Measurements from ENCODE around the gene PITX2. TPM values are rescaled to one million over a fixed set of nuclear protein-coding genes. Genes with fewer than 3 reads are reported as not detected.

Gene PITX2
- total RNA-seq, 1 donor from 2014 or later, result 1.6 TPM

- no peak overlapping the region for H3K4me3 Mint-ChIP-seq
- no peaks in the 10 kb centered on the region for H3K9me3 Mint-ChIP-seq
- no peaks in the 10 kb centered on the region for H3K9me3 ChIP-seq (ENCODE audit: low read depth)
- H4K20me1 ChIP-seq (ENCODE audit: low read depth), result peaks cover 24% of the 10 kb centered on the region
- peak overlapping the region; percentile 86 for H3K4me2 ChIP-seq
- no peak overlapping the region for H3K9ac ChIP-seq
- peak overlapping the region; percentile 43 for H3K4me3 ChIP-seq
- no peak overlapping the region for H3K27ac Mint-ChIP-seq
- H3K4me1 Mint-ChIP-seq, result peaks cover 37% of the 10 kb centered on the region
- no peaks in the 10 kb centered on the region for H3K79me2 ChIP-seq (ENCODE audit: low read depth)
- no peaks in the 10 kb centered on the region for H3K36me3 Mint-ChIP-seq
- H3K27me3 ChIP-seq, result peaks cover 92% of the 10 kb centered on the region
- no peak overlapping the region for H2AFZ ChIP-seq (replicated peaks)
- H3K36me3 ChIP-seq, result no peaks in the 10 kb centered on the region
- no peak for TF ChIP-seq EZH2 (IDR thresholded peaks at IDR 0.05)
- no peak for TF ChIP-seq EZH2phosphoT487 (IDR thresholded peaks at IDR 0.05)
- no peak for TF ChIP-seq CTCF (IDR thresholded peaks at IDR 0.05)
- peaks cover 52% of the 10 kb centered on the region for H3F3A ChIP-seq (ENCODE audit: low read depth)
- no peak overlapping the region for H3K27ac ChIP-seq
- peaks cover 93% of the 10 kb centered on the region for H3K27me3 Mint-ChIP-seq (ENCODE audit: insufficient read depth, low read depth)
- H3K4me1 ChIP-seq, result peaks cover 51% of the 10 kb centered on the region
- peak; percentile 69 for DNase-seq (ENCODE audit: low spot score)
Measured at GRCh38 chr4:110614173-110614963, 8.5 kb downstream of the PITX2 start.

- no peak for TF ChIP-seq EZH2phosphoT487 (IDR thresholded peaks at IDR 0.05)
Measured at GRCh38 chr4:110613745-110614144, 9.1 kb downstream of the PITX2 start.

GRCh38 chr4:110612631-110613269 lies 10.1 kb downstream of the PITX2 start:
- no peak for TF ChIP-seq EZH2phosphoT487 (IDR thresholded peaks at IDR 0.05)
- TF ChIP-seq EZH2 (IDR thresholded peaks at IDR 0.05), result no peak
- TF ChIP-seq CTCF (IDR thresholded peaks at IDR 0.05), result no peak
- peaks cover 42% of the 10 kb centered on the region for H3K4me1 Mint-ChIP-seq
- Histone ChIP-seq H3K4me1 (peaks cover 51% of the 10 kb centered on the region), H3K27me3 (peaks cover 75% of the 10 kb centered on the region), H3K4me3 (no peak overlapping the region), H3K27ac (no peak overlapping the region), H4K20me1 (ENCODE audit: low read depth) (peaks cover 9% of the 10 kb centered on the region), H3K9ac (no peak overlapping the region), H3K79me2 (ENCODE audit: low read depth) (no peaks in the 10 kb centered on the region), H2AFZ (replicated peaks) (no peak overlapping the region), H3K4me2 (no peak overlapping the region), H3K36me3 (no peaks in the 10 kb centered on the region), H3K9me3 (ENCODE audit: low read depth) (no peaks in the 10 kb centered on the region), H3F3A (ENCODE audit: low read depth) (peaks cover 50% of the 10 kb centered on the region)
- peaks cover 88% of the 10 kb centered on the region for H3K27me3 Mint-ChIP-seq (ENCODE audit: insufficient read depth, low read depth)
- no peak overlapping the region for H3K27ac Mint-ChIP-seq
- H3K36me3 Mint-ChIP-seq, result no peaks in the 10 kb centered on the region
- no peaks in the 10 kb centered on the region for H3K9me3 Mint-ChIP-seq
- H3K4me3 Mint-ChIP-seq, result no peak overlapping the region
- DNase-seq (ENCODE audit: low spot score), result no peak

More at GRCh38 chr4:110613745-110614144, 9.1 kb downstream of the PITX2 start:
- Histone ChIP-seq H3K4me1 (peaks cover 51% of the 10 kb centered on the region), H3K36me3 (no peaks in the 10 kb centered on the region), H3K27me3 (peaks cover 85% of the 10 kb centered on the region), H3F3A (ENCODE audit: low read depth) (peaks cover 54% of the 10 kb centered on the region), H3K4me2 (peak overlapping the region; percentile 86), H2AFZ (replicated peaks) (no peak overlapping the region), H3K79me2 (ENCODE audit: low read depth) (no peaks in the 10 kb centered on the region), H3K9me3 (ENCODE audit: low read depth) (no peaks in the 10 kb centered on the region), H3K4me3 (peak overlapping the region; percentile 43), H3K9ac (no peak overlapping the region), H3K27ac (no peak overlapping the region), H4K20me1 (ENCODE audit: low read depth) (peaks cover 18% of the 10 kb centered on the region)
- Mint-ChIP-seq H3K4me3 (no peak overlapping the region), H3K27ac (no peak overlapping the region), H3K36me3 (no peaks in the 10 kb centered on the region), H3K27me3 (ENCODE audit: insufficient read depth, low read depth) (peaks cover 91% of the 10 kb centered on the region), H3K4me1 (peaks cover 40% of the 10 kb centered on the region), H3K9me3 (no peaks in the 10 kb centered on the region)
- DNase-seq (ENCODE audit: low spot score), result no peak

Data from neural progenitor cell (in vitro differentiated cells).